ENCODE data around the gene KLHL21. TPM values are rescaled to one million over a fixed set of nuclear protein-coding genes. Genes with fewer than 3 reads are reported as not detected.

The KLHL21 gene
- total and polyA plus RNA-seq, 10 of the 15 experiments (the other 5 are each of a cell fraction or from before 2014, with no cell fraction given), result 0.76 to 12.2 (median 5.2) TPM

DNA sequence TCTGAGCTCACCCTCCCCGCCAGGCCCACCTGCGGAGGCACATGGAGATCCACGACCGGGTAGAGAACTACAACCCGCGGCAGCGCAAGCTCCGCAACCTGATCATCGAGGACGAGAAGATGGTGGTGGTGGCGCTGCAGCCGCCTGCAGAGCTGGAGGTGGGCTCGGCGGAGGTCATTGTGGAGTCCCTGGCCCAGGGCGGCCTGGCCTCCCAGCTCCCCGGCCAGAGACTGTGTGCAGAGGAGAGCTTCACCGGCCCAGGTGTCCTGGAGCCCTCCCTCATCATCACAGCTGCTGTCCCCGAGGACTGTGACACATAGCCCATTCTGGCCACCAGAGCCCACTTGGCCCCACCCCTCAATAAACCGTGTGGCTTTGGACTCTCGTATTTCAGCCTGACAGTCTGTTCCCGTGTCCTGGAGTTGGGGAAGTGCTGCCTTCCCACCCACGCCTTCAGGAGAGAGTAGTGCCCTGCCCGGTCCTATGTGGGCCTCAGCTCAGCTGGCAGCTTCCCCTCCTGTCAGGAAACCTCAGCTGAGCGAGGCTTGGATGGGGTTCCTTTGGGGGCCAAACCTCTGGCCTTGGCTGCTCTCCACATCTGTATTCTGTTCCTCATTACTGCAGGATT lies 13.7 kb downstream of the KLHL21 start (continued):
- TF ChIP-seq SPI1 (IDR thresholded peaks at IDR 0.05; ENCODE audit: borderline replicate concordance, insufficient read depth, low read depth, low read length) (no peak), JUNB (IDR thresholded peaks at IDR 0.05) (no peak)

DNA sequence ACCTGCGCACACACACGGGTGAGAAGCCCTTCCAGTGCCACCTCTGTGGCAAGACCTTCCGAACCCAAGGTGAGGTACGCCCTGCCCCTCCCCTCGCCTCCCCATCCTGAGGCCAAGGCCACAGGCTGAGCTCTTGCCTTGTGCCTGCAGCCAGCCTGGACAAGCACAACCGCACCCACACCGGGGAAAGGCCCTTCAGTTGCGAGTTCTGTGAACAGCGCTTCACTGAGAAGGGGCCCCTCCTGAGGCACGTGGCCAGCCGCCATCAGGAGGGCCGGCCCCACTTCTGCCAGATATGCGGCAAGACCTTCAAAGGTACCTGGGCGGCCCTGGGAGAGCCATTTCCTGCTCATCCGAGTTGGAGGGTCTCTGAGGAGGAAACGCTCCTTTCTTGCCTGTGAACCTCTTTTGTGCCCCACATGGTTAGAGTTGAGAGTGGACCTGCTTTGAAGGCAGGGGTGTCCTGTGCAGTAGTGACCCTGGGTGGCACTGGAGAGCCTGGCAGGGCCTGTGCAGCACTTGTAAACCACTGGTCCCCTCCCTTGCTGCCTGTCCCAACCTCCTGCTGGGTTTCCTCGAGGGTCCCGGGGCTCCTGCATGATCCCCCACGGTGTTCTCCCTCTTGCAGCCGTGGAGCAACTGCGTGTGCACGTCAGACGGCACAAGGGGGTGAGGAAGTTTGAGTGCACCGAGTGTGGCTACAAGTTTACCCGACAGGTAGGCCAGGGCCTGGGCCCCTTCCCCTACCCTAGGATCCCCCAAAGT lies 14.4 kb downstream of the KLHL21 start:
- in situ Hi-C loops (cut with MboI), result no loop called here
- Histone ChIP-seq H2AFZ (ENCODE audit: control insufficient read depth, low read depth, low read length) (no peak overlapping the region), H3K4me3 (no peak overlapping the region), H3K36me3 (ENCODE audit: control insufficient read depth in 2 of 2, insufficient read depth in 2 of 2, low read length in 1 of 2) (peaks cover 7 to 18% of the 10 kb centered on the region in 2 experiments; a peak in 3 of 4 replicates), H3K79me2 (ENCODE audit: control insufficient read depth, insufficient read depth, low read length) (no peaks in the 10 kb centered on the region), H3K9me3 (replicated peaks; ENCODE audit: control insufficient read depth, insufficient read depth, low read length) (no peaks in the 10 kb centered on the region), H3K27ac (ENCODE audit: control insufficient read depth, insufficient read depth) (no peak overlapping the region), H3K9ac (ENCODE audit: control insufficient read depth, insufficient read depth, low read length) (no peak overlapping the region), H3K4me2 (ENCODE audit: control insufficient read depth, insufficient read depth) (no peak overlapping the region), H4K20me1 (ENCODE audit: control insufficient read depth, insufficient read depth) (no peaks in the 10 kb centered on the region), H3K4me1 (ENCODE audit: control insufficient read depth, insufficient read depth, low read length) (no peaks in the 10 kb centered on the region), H3K27me3 (replicated peaks in 1 of 2; ENCODE audit: control insufficient read depth in 2 of 2, insufficient read depth in 2 of 2, low read length in 1 of 2) (no peaks in the 10 kb centered on the region)
- ATAC-seq (no peak), FAIRE-seq (no peak), DNase-seq (ENCODE audit: low read depth, low spot score) (no peak)
- ChIA-PET RAD21 (ENCODE audit: unreplicated experiment) (no interaction called here), POLR2A (interaction anchor here (1.1 kb wide), 1 partner anchor 12 kb away, joined by 3 read pairs; no protein-coding TSS in a partner anchor), CTCF (no interaction called here), SMC1A (ENCODE audit: uncharacterized antibody, unreplicated experiment) (no interaction called here)
- TF ChIP-seq KDM1A (IDR thresholded peaks at IDR 0.05; ENCODE audit: borderline replicate concordance) (no peak), BHLHE40 (IDR thresholded peaks at IDR 0.05; ENCODE audit: borderline replicate concordance in 1 of 2, low read depth in 2 of 2, low read length in 1 of 2) (no peak)
- TF ChIP-seq, protein P1, sequence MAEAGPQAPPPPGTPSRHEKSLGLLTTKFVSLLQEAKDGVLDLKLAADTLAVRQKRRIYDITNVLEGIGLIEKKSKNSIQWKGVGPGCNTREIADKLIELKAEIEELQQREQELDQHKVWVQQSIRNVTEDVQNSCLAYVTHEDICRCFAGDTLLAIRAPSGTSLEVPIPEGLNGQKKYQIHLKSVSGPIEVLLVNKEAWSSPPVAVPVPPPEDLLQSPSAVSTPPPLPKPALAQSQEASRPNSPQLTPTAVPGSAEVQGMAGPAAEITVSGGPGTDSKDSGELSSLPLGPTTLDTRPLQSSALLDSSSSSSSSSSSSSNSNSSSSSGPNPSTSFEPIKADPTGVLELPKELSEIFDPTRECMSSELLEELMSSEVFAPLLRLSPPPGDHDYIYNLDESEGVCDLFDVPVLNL (IDR thresholded peaks at IDR 0.05; ENCODE audit: low read depth, low read length), result no peak
- TF ChIP-seq, protein P2, sequence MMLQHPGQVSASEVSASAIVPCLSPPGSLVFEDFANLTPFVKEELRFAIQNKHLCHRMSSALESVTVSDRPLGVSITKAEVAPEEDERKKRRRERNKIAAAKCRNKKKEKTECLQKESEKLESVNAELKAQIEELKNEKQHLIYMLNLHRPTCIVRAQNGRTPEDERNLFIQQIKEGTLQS (IDR thresholded peaks at IDR 0.05; ENCODE audit: borderline replicate concordance, extremely low read depth, low read depth, low read length), result no peak
- intact Hi-C loops (cut with micrococcal nuclease; ENCODE audit: unreplicated experiment), result no loop called here
- BruUV-seq (replicated peaks), result no TSS peak
- 94% methylated on average over 24 of the region's 25 CpGs for WGBS (ENCODE audit: insufficient coverage, insufficient replicate concordance, low lambda C conversion rate, missing lambda C conversion rate)

Data from GM12878 (cell line).